ENCODE measurements around the gene CTSF. TPM values are rescaled to one million over a fixed set of nuclear protein-coding genes. Genes with fewer than 3 reads are reported as not detected.
"Not testable (repeated sequence)": the region's sequence is repeated elsewhere in the genome, so short reads cannot be mapped to it uniquely, and the experiment has no call there.

Gene CTSF
- total RNA-seq, result 1 to 10 TPM; 2.8 to 4.1 TPM

DNA sequence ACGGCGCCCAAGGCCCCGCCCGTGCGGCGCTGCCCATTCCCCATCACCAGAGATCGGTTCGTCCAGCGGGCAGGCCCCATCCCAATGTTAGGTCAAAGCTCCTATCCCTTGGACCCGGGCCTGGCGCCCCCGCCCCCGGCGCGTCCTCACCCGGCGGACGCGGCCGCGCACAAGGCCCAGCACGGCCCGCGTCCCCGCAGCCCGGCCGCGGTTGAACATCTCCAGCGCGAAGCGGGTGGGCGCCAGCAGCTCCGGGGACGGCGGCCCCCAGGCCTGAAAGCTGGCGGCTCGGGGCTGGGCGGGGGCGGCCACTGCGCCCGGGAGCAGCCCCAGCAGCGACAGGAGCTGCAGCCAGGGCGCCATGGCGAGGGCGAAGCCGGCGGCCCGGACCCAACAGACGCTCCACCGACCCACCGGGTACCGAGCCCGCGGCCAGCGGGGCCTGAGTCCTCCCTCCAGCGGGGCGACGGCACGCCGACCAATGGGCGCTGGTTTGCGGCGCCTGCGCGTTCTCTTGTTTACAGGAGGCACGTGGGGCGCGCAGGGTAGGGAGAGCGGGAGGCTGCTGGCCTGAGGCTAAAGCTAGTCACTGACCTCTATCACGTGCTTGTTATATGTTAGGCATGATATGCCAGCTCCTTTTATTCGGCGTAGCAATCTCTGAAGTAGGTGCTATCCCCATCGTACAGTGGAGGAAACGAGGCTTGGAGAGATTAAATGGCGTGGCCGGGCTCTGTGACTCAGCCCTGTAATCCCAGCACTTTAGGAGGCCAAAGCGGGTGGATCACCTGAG lies at the start of gene CTSF:
CTSF (minus strand) TSS at position 483 of the 793 bp plus-strand sequence; CDS start at position 363, 120 bp downstream.
- CTCF ChIA-PET, result interaction anchor here (1.1 to 3.9 kb wide), 4 partner anchors 9 to 110 kb away, joined by 4 to 22 read pairs (median 10); partner anchors contain the start of gene RBM4B
- DNase-seq, result peak; percentile 71
- peaks cover 25% of the 10 kb centered on the region for H3K27me3 Mint-ChIP-seq
- H3K27ac Mint-ChIP-seq, result no peak within 1 kb of the TSS
- H3K4me3 Mint-ChIP-seq, result peak within 1 kb of the TSS; percentile 54
- H3K4me1 Mint-ChIP-seq, result peaks cover 5% of the 10 kb centered on the region
- no peaks in the 10 kb centered on the region for H3K9me3 Mint-ChIP-seq (ENCODE audit: low read depth)
- no peaks in the 10 kb centered on the region for H3K36me3 Mint-ChIP-seq
- peak; percentile 95 for ATAC-seq

DNA sequence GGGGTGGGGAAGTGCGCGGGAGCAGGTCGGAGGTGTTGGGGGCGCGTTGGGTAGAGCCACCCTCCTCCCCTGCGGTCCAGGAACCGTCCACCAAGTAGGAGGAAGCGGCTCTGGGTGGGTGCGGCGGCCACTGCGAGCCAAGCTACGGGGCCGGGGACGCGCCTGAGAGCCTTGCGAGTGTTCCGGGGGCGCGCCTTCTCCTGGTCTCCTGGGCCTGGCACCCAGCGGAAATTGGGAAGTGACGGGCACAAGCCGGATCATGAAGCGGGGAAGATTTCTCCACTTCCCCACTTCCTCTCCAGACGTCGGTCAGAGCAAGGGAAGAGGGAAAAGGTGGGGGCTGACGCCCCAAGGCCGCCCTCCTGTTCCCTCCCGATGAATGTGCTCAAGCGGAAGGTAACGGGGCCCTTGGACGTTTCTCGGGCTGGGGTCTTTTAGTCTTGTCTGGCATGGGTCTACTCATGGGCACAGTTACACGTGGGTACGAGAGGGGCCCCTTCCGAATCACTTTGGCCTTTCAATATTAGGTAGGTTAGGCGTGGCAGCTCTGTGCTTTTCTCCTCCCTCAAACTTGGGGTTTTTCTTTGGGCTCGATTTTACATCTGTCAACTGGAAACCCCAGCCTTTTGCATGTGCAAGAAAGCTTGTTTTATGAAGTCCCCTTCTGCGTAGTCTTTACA lies 48.9 kb upstream of the CTSF start:
- DNase-seq (no peak), ATAC-seq (no peak)
- H3K9me3 Mint-ChIP-seq (ENCODE audit: low read depth), result no peaks in the 10 kb centered on the region
- peaks cover 48% of the 10 kb centered on the region for H3K4me1 Mint-ChIP-seq
- H3K4me3 Mint-ChIP-seq, result peak overlapping the region; percentile 98
- CTCF ChIA-PET, result interaction anchor here (0.6 to 2.2 kb wide), 5 partner anchors 13 to 46 kb away, joined by 3 to 16 read pairs (median 4); partner anchors contain the start of genes CCDC87, CCS and RBM4
- H3K36me3 Mint-ChIP-seq, result peaks cover 42% of the 10 kb centered on the region
- no peaks in the 10 kb centered on the region for H3K27me3 Mint-ChIP-seq
- H3K27ac Mint-ChIP-seq, result peak overlapping the region; percentile 98

DNA sequence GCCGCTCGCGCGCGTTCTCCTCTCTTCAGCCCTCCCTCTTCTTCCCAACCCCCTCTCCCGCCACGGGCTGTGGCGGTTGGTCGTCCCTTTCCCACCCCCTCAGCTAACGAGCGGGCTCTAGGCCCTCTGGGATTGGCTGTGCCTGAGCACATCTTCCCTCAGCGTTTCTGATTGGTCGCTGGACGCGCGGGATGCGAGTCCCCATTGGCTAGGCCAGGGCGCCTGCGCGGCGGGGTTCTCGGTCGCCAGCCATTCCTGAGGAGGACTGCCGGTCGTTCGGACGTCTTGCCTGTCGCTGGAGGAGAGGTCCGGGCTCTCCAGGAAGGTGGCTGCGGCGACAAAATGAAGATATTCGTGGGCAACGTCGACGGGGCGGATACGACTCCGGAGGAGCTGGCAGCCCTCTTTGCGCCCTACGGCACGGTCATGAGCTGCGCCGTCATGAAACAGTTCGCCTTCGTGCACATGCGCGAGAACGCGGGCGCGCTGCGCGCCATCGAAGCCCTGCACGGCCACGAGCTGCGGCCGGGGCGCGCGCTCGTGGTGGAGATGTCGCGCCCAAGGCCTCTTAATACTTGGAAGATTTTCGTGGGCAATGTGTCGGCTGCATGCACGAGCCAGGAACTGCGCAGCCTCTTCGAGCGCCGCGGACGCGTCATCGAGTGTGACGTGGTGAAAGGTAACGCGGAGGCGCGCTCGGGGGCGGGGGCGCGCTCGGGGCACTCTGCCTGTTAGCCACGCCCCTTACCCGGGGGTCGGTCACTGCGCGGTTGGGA lies 48.2 kb upstream of the CTSF start, which contains the start of gene RBM14:
RBM14 (plus strand) TSS at position 252 of the 776 bp plus-strand sequence; CDS start at position 343, 91 bp downstream.
- Mint-ChIP-seq H3K36me3 (peaks cover 40% of the 10 kb centered on the region), H3K27me3 (no peaks in the 10 kb centered on the region), H3K4me3 (peak within 1 kb of the TSS; percentile 98), H3K4me1 (peaks cover 41% of the 10 kb centered on the region), H3K27ac (peak within 1 kb of the TSS; percentile 98), H3K9me3 (ENCODE audit: low read depth) (no peaks in the 10 kb centered on the region)
- DNase-seq (peak; percentile 99), ATAC-seq (peak; percentile 94)
- CTCF ChIA-PET, result interaction anchor here (1.0 to 2.2 kb wide), 5 partner anchors 12 to 62 kb away, joined by 3 to 16 read pairs (median 6); partner anchors contain the start of genes CCDC87, CCS and RBM4

DNA sequence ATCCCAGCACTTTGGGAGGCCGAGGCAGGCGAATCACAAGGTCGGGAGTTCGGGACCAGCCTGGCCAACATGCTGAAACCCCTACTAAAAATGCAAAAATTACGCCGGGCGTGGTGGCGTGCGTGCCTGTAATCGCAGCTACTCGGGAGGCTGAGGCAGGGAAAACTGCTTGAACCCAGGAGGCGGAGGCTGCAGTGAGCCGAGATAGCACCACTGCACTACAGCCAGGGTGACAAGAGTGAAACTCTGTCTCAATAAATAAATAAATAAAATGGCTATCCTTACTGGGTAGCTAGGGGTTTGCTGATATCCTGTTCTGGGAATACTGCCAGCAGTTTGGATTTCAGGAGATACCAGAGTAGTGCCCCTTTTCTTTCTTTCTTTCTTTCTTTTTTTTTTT lies 45.7 kb upstream of the CTSF start:
- Mint-ChIP-seq H3K4me1 (peaks cover 38% of the 10 kb centered on the region), H3K27ac (no peak overlapping the region), H3K36me3 (peaks cover 26% of the 10 kb centered on the region), H3K4me3 (no peak overlapping the region), H3K27me3 (no peaks in the 10 kb centered on the region), H3K9me3 (ENCODE audit: low read depth) (no peaks in the 10 kb centered on the region)
- no peak for ATAC-seq
- CTCF ChIA-PET, result interaction anchor here (0.7 to 1.4 kb wide), 3 partner anchors 32 to 303 kb away, joined by 3 read pairs; partner anchors contain the start of gene ZDHHC24
- no peak for DNase-seq

GRCh38 chr11:66612458-66612857 lies 44.1 kb upstream of the CTSF start:
- CTCF ChIA-PET, result interaction anchor here (0.6 to 1.7 kb wide), 2 partner anchors 66 to 349 kb away, joined by 3 to 5 read pairs; no protein-coding TSS in a partner anchor
- H3K36me3 Mint-ChIP-seq, result peaks cover 10% of the 10 kb centered on the region

GRCh38 chr11:66609721-66610617 lies 41.6 kb upstream of the CTSF start:
- peaks cover 15% of the 10 kb centered on the region for H3K4me1 Mint-ChIP-seq
- H3K36me3 Mint-ChIP-seq, result no peaks in the 10 kb centered on the region
- H3K4me3 Mint-ChIP-seq, result no peak overlapping the region
- H3K27ac Mint-ChIP-seq, result peak overlapping the region; percentile 69
- no peaks in the 10 kb centered on the region for H3K27me3 Mint-ChIP-seq
- peak; percentile 66 for ATAC-seq
- CTCF ChIA-PET, result interaction anchor here (1.1 to 1.7 kb wide), 4 partner anchors 9 to 17 kb away, joined by 3 to 4 read pairs (median 4); partner anchors contain the start of genes CCDC87 and CCS
- DNase-seq, result no peak
- no peaks in the 10 kb centered on the region for H3K9me3 Mint-ChIP-seq (ENCODE audit: low read depth)

More at GRCh38 chr11:66612458-66612857, 44.1 kb upstream of the CTSF start:
- DNase-seq (no peak), ATAC-seq (no peak)
- Mint-ChIP-seq H3K4me3 (no peak overlapping the region), H3K27ac (no peak overlapping the region), H3K4me1 (peaks cover 23% of the 10 kb centered on the region), H3K9me3 (ENCODE audit: low read depth) (no peaks in the 10 kb centered on the region), H3K27me3 (no peaks in the 10 kb centered on the region)

GRCh38 chr11:66607126-66607834 lies 38.9 kb upstream of the CTSF start:
- no peak overlapping the region for H3K4me3 Mint-ChIP-seq
- peaks cover 14% of the 10 kb centered on the region for H3K4me1 Mint-ChIP-seq
- CTCF ChIA-PET, result interaction anchor here (0.6 to 1.4 kb wide), 3 partner anchors 14 to 348 kb away, joined by 3 to 6 read pairs (median 5); partner anchors contain the start of genes CCDC87, CCS and RBM4B
- no peak overlapping the region for H3K27ac Mint-ChIP-seq
- DNase-seq (no peak), ATAC-seq (no peak)
- no peaks in the 10 kb centered on the region for H3K27me3 Mint-ChIP-seq
- no peaks in the 10 kb centered on the region for H3K9me3 Mint-ChIP-seq (ENCODE audit: low read depth)
- H3K36me3 Mint-ChIP-seq, result peaks cover 3% of the 10 kb centered on the region

GRCh38 chr11:66606608-66607007 lies 38.2 kb upstream of the CTSF start:
- ATAC-seq; H3K27me3 Mint-ChIP-seq; H3K27ac Mint-ChIP-seq; H3K36me3 Mint-ChIP-seq; DNase-seq; H3K9me3 Mint-ChIP-seq (ENCODE audit: low read depth); H3K4me3 Mint-ChIP-seq: not testable (repeated sequence)
- CTCF ChIA-PET, result interaction anchor here (1.1 to 1.4 kb wide), 2 partner anchors 14 to 71 kb away, joined by 5 to 6 read pairs; partner anchors contain the start of genes CCDC87, CCS and RBM4B
- H3K4me1 Mint-ChIP-seq, result peaks cover 14% of the 10 kb centered on the region

DNA sequence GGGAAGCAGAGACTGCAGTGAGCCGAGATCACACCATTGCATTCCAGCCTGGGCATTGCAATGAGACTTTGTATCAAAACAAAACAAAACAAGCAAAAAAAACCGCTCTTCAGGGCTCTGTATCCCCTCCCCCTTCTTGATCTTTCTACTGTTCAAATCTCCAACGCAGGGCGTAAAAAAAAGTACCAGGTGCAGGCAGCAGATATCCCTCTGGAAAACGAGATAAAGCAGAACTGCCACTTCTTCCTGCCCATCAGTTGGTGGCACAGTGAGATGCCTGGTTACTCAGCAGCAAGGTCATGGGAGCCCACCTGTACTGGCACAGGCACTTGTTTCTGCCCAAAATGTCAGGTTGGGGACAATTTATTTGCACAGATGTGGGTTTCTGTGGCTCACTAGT lies 35.7 kb upstream of the CTSF start:
- CTCF ChIA-PET, result no interaction called here
- Mint-ChIP-seq H3K27me3 (no peaks in the 10 kb centered on the region), H3K9me3 (ENCODE audit: low read depth) (no peaks in the 10 kb centered on the region), H3K36me3 (peaks cover 7% of the 10 kb centered on the region), H3K4me1 (no peaks in the 10 kb centered on the region), H3K27ac (no peak overlapping the region), H3K4me3 (no peak overlapping the region)
- DNase-seq (no peak), ATAC-seq (no peak)

DNA sequence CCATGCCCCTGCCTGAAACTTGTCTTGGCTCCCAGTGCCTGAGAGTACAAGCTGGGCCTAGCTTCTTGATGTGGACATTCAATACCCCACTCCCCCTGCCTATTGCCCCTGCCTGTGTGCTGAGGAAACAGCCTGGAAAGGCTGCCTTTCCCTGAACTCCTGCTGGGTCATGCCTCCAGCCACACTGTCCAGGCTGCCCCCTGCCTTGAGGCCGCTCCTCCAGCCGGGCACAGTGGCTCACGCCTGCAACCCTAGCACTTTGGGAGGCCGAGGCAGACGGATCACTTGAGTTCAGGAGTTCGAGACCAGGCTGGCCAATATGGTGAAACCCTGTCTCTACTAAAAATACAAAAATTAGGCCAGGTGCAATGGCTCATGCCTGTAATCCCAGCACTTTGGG lies 34.7 kb upstream of the CTSF start:
- H3K4me3 Mint-ChIP-seq, result no peak overlapping the region

GRCh38 chr11:66600631-66601233 lies 32.3 kb upstream of the CTSF start:
- peaks cover under 1% of the 10 kb centered on the region for H3K4me1 Mint-ChIP-seq
- H3K36me3 Mint-ChIP-seq, result peaks cover 7% of the 10 kb centered on the region
- H3K27me3 Mint-ChIP-seq, result no peaks in the 10 kb centered on the region
- ATAC-seq (no peak), DNase-seq (no peak)
- H3K9me3 Mint-ChIP-seq (ENCODE audit: low read depth), result no peaks in the 10 kb centered on the region
- H3K4me3 Mint-ChIP-seq, result no peak overlapping the region
- CTCF ChIA-PET, result no interaction called here
- no peak overlapping the region for H3K27ac Mint-ChIP-seq

More for the DNA sequence above, 34.7 kb upstream of the CTSF start:
- Mint-ChIP-seq H3K27me3 (no peaks in the 10 kb centered on the region), H3K4me1 (no peaks in the 10 kb centered on the region), H3K9me3 (ENCODE audit: low read depth) (no peaks in the 10 kb centered on the region), H3K27ac (no peak overlapping the region), H3K36me3 (peaks cover 7% of the 10 kb centered on the region)
- no peak for ATAC-seq
- DNase-seq, result no peak
- CTCF ChIA-PET, result no interaction called here

Measured in activated CD8-positive, alpha-beta memory T cell treated with anti-CD3 and anti-CD28 coated beads, Interleukin-2, amount 10 ng/mL, durations not matched to agents 7 days and 5 days (primary cell).